ENCODE measurements around the gene KRR1.

KRR1 gene

DNA sequence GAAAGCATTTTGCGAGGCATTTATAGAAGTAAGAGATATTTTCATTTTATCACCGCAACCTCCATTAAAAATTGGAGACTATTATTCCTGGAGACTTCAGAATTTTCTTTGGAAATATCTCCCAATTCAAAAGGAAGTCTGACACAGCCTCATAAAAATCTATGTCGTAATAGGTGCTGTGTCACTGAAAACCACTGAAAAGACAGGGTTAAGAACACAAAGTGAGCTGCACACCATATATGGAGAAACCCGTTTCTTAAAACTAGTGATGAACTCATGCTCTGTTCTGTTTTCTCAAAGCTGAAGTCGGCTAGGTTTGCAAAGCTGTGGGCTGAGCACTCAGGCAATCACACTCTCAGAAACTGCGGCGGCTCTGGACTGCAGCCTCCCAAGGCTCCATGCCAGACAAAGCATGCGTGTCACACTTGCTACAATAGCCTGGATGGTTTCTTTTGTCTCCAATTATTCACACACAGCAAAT is 30.9 kb downstream of the KRR1 start, which contains the start of gene GLIPR1:
Gene GLIPR1 (plus strand): TSS at position 287 of the 481 bp plus-strand sequence. CDS start 126 bp downstream, at position 413.
- peak; percentile 98 for DNase-seq (ENCODE audit: low read depth)
- peak within 1 kb of the TSS; percentile 36 for H3K4me3 ChIP-seq (ENCODE audit: control insufficient read depth, low read depth, low read length)
- TF ChIP-seq, protein P1, sequence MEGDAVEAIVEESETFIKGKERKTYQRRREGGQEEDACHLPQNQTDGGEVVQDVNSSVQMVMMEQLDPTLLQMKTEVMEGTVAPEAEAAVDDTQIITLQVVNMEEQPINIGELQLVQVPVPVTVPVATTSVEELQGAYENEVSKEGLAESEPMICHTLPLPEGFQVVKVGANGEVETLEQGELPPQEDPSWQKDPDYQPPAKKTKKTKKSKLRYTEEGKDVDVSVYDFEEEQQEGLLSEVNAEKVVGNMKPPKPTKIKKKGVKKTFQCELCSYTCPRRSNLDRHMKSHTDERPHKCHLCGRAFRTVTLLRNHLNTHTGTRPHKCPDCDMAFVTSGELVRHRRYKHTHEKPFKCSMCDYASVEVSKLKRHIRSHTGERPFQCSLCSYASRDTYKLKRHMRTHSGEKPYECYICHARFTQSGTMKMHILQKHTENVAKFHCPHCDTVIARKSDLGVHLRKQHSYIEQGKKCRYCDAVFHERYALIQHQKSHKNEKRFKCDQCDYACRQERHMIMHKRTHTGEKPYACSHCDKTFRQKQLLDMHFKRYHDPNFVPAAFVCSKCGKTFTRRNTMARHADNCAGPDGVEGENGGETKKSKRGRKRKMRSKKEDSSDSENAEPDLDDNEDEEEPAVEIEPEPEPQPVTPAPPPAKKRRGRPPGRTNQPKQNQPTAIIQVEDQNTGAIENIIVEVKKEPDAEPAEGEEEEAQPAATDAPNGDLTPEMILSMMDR (IDR thresholded peaks at IDR 0.05; ENCODE audit: control insufficient read depth, insufficient read depth, low read depth, low read length, missing control alignments): no peak

GRCh38 chr12:75479963-75480461 is 31.4 kb downstream of the KRR1 start:
- DNase-seq (ENCODE audit: low read depth): peak; percentile 56
- H3K4me3 ChIP-seq (ENCODE audit: control insufficient read depth, low read depth, low read length): peak overlapping the region; percentile 27
- TF ChIP-seq, protein P1 (IDR thresholded peaks at IDR 0.05; ENCODE audit: control insufficient read depth, insufficient read depth, low read depth, low read length, missing control alignments): no peak

DNA sequence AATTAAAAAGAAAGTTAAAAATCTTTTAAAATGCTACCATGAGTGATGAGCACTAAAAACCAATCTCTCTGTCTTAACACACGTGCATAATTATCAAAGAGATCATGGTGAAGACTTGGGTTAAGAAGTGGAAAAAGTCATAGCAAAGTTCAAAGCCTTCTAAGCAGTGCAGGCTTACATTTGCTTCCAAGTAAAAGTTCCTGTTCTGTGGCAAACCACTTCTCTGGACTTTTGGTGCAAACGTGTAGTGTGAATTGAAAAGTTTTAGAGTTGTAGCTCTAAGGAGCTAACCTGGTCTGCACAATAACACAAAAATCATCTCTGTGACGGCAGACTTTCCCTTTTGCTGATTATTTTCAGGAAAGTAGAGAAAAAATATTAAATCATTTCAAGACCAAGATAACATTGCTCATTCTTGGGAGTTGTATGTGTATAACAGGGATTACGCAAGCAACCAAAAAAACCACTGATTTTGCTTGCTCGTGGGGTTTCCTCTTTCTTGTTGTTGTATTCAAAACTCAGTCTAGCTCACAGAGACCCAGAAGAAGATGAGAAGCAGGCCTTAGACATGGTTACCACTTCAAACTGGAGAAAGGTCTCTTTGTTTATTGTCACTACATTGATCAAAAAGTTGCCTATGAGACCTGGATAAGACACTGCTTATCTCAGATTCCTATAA is 33.2 kb downstream of the KRR1 start:
- H3K4me3 ChIP-seq (ENCODE audit: control insufficient read depth, low read depth, low read length): no peak overlapping the region
- TF ChIP-seq, protein P1 (IDR thresholded peaks at IDR 0.05; ENCODE audit: control insufficient read depth, insufficient read depth, low read depth, low read length, missing control alignments): no peak
- DNase-seq (ENCODE audit: low read depth): no peak

- no peak overlapping the region for H3K4me3 ChIP-seq (ENCODE audit: control insufficient read depth, low read depth, low read length)
- no peak for DNase-seq (ENCODE audit: low read depth)
- TF ChIP-seq, protein P1 (IDR thresholded peaks at IDR 0.05; ENCODE audit: control insufficient read depth, insufficient read depth, low read depth, low read length, missing control alignments): no peak
Observed at GRCh38 chr12:75477137-75477536, 34.3 kb downstream of the KRR1 start.

DNA sequence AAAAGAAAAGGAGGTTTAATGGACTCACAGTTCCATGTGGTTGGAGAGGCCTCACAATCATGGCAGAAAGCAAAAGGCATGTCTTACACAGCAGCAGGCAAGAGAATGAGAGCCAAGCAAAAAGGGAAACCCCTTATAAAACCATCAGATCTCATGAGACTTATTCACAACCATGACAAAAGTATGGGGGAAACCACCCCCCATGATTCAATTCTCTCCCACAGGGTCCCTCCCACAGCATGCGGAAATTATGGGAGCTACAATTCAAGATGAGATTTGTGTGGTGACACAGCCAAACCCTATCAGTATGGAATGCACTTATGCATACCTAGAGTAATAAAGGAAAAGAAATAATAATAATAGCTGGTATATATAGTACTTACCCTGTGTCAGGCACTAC is 35.3 kb downstream of the KRR1 start:
- no peak overlapping the region for H3K4me3 ChIP-seq (ENCODE audit: control insufficient read depth, low read depth, low read length)
- DNase-seq (ENCODE audit: low read depth): no peak
- TF ChIP-seq, protein P1 (IDR thresholded peaks at IDR 0.05; ENCODE audit: control insufficient read depth, insufficient read depth, low read depth, low read length, missing control alignments): no peak

DNA sequence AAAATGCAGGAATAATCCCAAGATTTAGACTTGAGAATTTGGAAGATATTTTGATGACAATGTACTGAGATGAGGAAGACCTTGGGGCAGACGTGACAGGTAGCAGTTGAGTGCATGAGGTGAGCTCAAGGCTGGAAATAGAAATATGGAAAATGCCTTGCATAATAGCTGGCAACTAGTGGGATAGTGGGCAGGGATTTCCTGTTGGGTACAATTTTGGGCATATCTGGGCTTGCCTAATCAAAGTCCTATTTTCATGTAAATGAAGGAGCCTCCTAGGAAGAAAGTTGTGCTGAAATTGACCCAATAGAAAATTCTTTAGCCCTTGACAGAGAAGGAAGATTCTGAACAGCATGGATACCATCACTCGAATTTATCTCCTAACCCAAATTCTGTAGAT is 37.3 kb downstream of the KRR1 start:
- TF ChIP-seq, protein P1 (IDR thresholded peaks at IDR 0.05; ENCODE audit: control insufficient read depth, insufficient read depth, low read depth, low read length, missing control alignments): no peak
- DNase-seq (ENCODE audit: low read depth): no peak
- no peak overlapping the region for H3K4me3 ChIP-seq (ENCODE audit: control insufficient read depth, low read depth, low read length)
